ENCODE results near the gene STK32B. TPM values are rescaled to one million over a fixed set of nuclear protein-coding genes. Genes with fewer than 3 reads are reported as not detected.

The STK32B gene
- total and polyA plus RNA-seq, 2 of the 8 experiments (the other 6 are each of a cell fraction or from before 2014, with no cell fraction given), result 2.3 to 2.5 TPM

DNA sequence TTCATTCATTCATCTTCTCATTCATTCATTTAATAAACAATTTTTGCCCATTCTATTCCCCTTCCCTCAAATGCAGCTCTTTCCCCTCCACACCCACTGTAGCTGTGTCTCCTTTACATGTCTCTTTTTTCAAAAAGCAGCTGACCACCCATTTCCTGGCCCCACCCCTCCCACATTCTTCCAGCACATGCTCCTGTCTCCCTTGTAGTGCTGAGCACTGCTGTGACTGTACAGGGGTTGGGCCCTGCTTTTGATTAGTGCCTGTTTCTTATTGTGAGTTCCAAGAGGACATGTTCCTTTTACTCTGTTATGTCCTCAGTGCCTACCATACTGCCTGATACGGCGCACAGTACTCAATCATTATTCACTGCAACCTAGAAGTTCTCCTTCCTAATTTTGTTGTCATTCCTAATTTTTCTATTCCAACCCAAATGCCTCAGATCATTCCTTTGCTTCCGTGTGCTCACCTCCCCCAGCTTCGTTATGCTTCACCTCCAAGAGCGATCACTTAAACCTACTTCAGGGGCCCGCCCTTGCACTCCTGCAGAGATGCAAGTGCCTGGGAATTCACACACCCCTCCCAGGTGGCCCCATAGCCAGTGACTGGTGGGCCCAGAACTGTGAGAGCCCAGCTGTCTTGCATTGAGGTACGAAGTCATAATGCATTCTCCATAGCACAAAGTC, 152.2 kb downstream of the STK32B start:
- Histone ChIP-seq H3K9me3 (ENCODE audit: insufficient read depth in 2 of 2, low read depth in 1 of 2, low read length in 1 of 2) (peaks cover 3 to 9% of the 10 kb centered on the region in 2 experiments; a peak in 3 of 4 replicates), H3K56ac (replicated peaks; ENCODE audit: insufficient read length, low read depth, low read length) (no peak overlapping the region), H3K4me2 (ENCODE audit: insufficient read depth in 1 of 2, low read depth in 2 of 2, low read length in 2 of 2) (no peak overlapping the region), H3K27ac (ENCODE audit: low read depth, low read length) (no peak overlapping the region), H3K4me3 (ENCODE audit: extremely low read depth in 1 of 4, insufficient read depth in 2 of 4, low read depth in 3 of 4, low read length in 4 of 4) (no peak overlapping the region), H3K79me2 (ENCODE audit: control insufficient read depth in 1 of 2, insufficient read depth in 2 of 2, low read length in 2 of 2) (no peaks in the 10 kb centered on the region), H2BK5ac (ENCODE audit: low read depth, low read length) (no peak overlapping the region), H3K27me3 (replicated peaks in 1 of 4; ENCODE audit: control insufficient read depth in 3 of 4, extremely low read depth in 1 of 4, insufficient read depth in 3 of 4, low read length in 3 of 4) (no peaks in the 10 kb centered on the region), H3K14ac (ENCODE audit: insufficient read length) (no peak overlapping the region), H4K91ac (replicated peaks; ENCODE audit: insufficient read length, low read length) (no peak overlapping the region), H3K9ac (replicated peaks in 1 of 4; ENCODE audit: extremely low read depth in 1 of 4, low read depth in 3 of 4, low read length in 3 of 4) (no peak overlapping the region), H4K8ac (ENCODE audit: extremely low read depth, insufficient read depth, low read length) (no peak overlapping the region), H2BK15ac (ENCODE audit: low read length) (no peak overlapping the region), H2BK20ac (ENCODE audit: low read length) (peak overlapping the region; percentile 36; the same call in 1 of the 2 replicates), H3K23me2 (ENCODE audit: low read depth, low read length) (0 out of 2 replicates have a peak, but pooled peaks cover 2% of the 10 kb centered on the region), H2AFZ (ENCODE audit: low read length) (no peak overlapping the region), H2AK5ac (ENCODE audit: low read depth, low read length) (no peak overlapping the region), H3K36me3 (ENCODE audit: control insufficient read depth in 2 of 4, insufficient read depth in 4 of 4, low read length in 3 of 4) (no peaks in the 10 kb centered on the region), H2BK12ac (ENCODE audit: low read depth, low read length) (peak overlapping the region; percentile 62; the same call in 1 of the 2 replicates), H4K20me1 (replicated peaks in 1 of 2; ENCODE audit: control insufficient read depth in 1 of 2, insufficient read depth in 2 of 2, low read length in 2 of 2) (no peaks in the 10 kb centered on the region), H3K23ac (ENCODE audit: insufficient read length) (no peak overlapping the region), H3K4me1 (replicated peaks in 1 of 4; ENCODE audit: control insufficient read depth in 3 of 4, insufficient read depth in 4 of 4, low read length in 3 of 4) (peaks cover 2 to 29% (median 15%) of the 10 kb centered on the region in 4 experiments; a peak in 6 of 7 replicates), H3K18ac (ENCODE audit: extremely low read depth, low read length) (0 out of 2 replicates have a peak overlapping the region, but pooled peaks have one; percentile 22), H4K5ac (ENCODE audit: insufficient read length, low read depth, low read length) (no peak overlapping the region), H3K4ac (replicated peaks; ENCODE audit: insufficient read length, low read depth, low read length) (no peak overlapping the region), H2BK120ac (replicated peaks; ENCODE audit: low read depth, low read length) (no peak overlapping the region), H3K79me1 (ENCODE audit: low read depth, low read length) (no peaks in the 10 kb centered on the region)
- WGBS, 2 experiments (ENCODE audit: extremely low coverage in 1 of 2, insufficient coverage in 1 of 2, insufficient read length in 1 of 2, insufficient replicate concordance in 2 of 2, low coverage in 1 of 2, low lambda C conversion rate in 2 of 2, missing lambda C conversion rate in 1 of 2), result 87% methylated on average over 7 of the region's 7 CpGs; no CpG with 5 or more reads in 1 of the 2 experiments
- DNase-seq (ENCODE audit: low read depth in 1 of 2, low spot score in 2 of 2) (no peak), FAIRE-seq (no peak)
- CTCF ChIA-PET (ENCODE audit: partially characterized antibody), result interaction anchor here (0.7 to 1.4 kb wide), 3 partner anchors 10 to 152 kb away, joined by 3 to 7 read pairs (median 3); partner anchors contain the start of gene STK32B
- POLR2A ChIA-PET (ENCODE audit: partially characterized antibody), result interaction anchor here (0.7 kb wide), 1 partner anchor 25 kb away, joined by 3 read pairs; no protein-coding TSS in a partner anchor
- TF ChIP-seq EZH2 (IDR thresholded peaks at IDR 0.05; ENCODE audit: low read depth, low read length, severe bottlenecking), result no peak
- 0 out of 2 replicates have a peak, but pooled peaks have one; percentile 15 for TF ChIP-seq MAX (IDR thresholded peaks at IDR 0.05)
- TF ChIP-seq RFX5 (IDR thresholded peaks at IDR 0.05; ENCODE audit: borderline replicate concordance, low read depth, low read length), result no peak

Data from H1 (cell line).